OCI-LY1 (cell line): ENCODE results near the gene PRRC2C.

ENCODE experiments used
- CTCF ChIP-seq: fragments of 200-600 bp; sonication (generic), shearing (Covaris generic); IDR thresholded peaks from 2 replicates; pipeline ENCODE4 v1.5.1; 2017; ENCODE audit warnings: mild to moderate bottlenecking, antibody characterized with exemption, low read length, moderate library complexity, mixed read lengths
- EZH2 ChIP-seq: fragments of 200-600 bp; sonication (generic), shearing (Covaris generic); IDR thresholded peaks from 2 replicates; pipeline ENCODE4 v1.8.0; 2017; ENCODE audit warnings: borderline replicate concordance, mixed run types, mild to moderate bottlenecking, antibody characterized with exemption, low read length, moderate library complexity, mixed read lengths

- TF ChIP-seq EZH2 (no peak), CTCF (no peak)
Measured at GRCh38 chr1:171635661-171636060, 150.3 kb downstream of the PRRC2C start.
